GM18867 (cell line): ENCODE results near the gene HK1.

Experiments
- ATAC-seq: cut with Tn5 transposase; IDR thresholded peaks from one replicate; pipeline ENCODE4 v1.9.1; 2021; ENCODE audit warnings: mild to moderate bottlenecking, moderate library complexity; ENCODE audit not compliant: unreplicated experiment

Gene HK1

DNA sequence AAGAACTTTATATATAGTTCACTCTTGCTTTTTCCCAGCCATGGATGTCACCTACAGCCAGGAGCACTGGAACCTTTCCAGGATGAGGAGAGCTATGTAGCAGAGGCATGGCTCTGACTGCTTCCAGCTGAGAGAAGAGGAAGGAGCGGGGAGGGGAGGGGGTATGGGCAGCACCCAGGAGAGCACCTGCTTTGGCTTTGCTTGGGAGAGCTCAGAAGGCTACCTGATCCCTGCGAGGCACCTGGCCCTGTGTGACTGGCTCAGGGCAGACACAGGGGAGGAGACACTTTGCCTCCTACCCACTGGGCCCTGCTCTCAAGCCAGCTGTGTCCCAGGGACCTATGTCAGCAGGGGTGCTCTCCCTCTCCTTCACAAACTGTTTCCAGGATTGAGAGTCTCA lies 67.1 kb downstream of the HK1 start:
- no peak for ATAC-seq

DNA sequence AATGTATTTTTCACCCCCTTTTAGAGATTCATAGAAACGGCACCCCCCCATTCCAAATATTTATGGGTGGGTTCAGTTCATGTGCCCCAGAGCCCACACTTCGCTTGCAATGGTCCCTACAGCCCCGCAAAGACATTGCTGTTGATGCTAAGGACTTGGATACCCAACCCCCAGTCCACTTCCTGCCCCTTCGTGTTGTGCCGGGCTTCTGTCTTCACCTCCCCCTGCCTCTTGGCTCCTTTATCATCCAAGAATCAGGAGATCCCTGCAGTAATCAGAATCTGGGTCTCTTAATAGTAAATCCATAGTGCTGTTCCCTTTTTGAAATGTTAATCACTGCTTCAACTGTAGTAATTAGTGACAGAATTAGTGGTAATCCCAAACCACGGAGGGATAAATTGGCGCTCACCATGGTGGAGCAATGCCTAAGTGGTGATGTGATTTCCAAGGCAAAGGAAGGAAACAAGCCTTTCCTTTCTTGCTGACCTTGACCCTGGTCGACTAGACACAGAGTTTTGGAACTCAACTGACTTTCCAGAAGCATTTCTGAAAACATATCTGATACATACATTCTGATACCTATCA lies 67.7 kb downstream of the HK1 start:
- no peak for ATAC-seq

- no peak for ATAC-seq
Observed at GRCh38 chr10:69346776-69347175, 68.5 kb downstream of the HK1 start.

DNA sequence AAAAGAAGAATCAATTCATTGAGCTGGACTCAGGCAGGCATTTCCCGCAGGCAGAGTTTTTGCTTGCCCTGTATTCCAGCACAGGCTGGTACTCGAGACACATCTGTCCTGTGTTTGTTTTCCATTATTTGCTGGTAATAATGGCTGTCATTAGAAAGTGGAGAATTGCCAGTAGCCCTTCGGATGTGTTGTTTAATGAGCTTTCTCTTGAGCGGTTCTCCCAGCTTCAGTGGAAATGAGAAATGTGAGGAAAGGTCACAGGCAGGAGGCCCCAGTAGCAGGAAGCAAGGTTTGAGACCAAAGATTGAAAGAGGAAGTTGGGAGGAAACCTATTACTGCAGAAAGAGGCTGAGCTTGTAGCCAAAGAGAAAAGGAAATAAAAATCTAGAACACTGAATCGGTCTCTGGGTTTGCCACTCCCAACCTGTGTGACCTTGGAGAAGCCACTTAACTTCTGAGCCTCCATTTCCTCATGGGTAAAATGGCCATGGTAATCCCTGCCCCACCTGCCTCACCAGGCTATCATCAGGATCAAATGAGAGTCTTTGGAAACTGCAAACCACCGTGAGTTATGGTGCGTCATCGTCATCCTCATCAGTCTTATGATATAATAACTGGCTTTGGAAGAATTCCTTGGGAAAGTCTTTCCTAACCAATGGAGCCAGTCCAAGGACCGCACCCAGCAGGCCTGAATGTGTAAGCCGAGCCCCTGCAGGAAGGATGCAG lies 70.7 kb downstream of the HK1 start:
- no peak for ATAC-seq

DNA sequence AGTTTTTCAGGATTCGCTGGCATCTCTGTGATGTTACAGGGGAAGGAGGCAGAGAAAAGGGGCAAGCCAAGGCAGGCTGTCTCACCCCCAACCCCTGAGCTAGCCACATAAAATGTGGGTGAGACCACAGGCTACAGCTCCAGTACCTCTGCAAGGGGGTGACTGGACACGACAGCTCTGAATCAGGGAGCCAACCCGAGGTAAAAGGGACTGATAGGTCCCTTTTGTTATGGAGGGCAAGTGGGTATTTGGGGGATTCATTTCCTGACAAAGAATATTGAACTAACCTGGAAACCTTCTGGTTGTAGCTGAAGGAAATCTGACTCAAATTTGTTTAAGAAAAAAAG lies 71.2 kb downstream of the HK1 start:
- ATAC-seq, result no peak

DNA sequence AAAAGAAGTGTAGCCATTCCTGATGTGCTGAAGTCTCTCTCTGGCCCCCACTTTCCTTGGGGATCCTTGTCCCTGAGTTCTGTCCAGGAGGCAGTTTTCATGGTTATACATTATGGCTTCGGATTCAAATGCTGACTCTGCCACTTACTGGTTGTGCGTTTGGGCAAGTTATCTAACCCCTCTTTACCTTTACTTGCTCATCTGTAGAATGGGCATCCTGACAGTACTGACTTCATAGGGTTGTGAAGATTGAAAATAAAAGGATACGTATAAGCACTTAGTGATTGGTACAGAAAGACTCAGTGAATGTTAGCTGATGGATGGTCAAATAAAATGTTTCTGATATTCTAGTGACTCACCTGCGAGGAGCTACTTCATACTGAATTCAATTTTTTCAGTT lies 73.3 kb downstream of the HK1 start:
- ATAC-seq, result no peak

DNA sequence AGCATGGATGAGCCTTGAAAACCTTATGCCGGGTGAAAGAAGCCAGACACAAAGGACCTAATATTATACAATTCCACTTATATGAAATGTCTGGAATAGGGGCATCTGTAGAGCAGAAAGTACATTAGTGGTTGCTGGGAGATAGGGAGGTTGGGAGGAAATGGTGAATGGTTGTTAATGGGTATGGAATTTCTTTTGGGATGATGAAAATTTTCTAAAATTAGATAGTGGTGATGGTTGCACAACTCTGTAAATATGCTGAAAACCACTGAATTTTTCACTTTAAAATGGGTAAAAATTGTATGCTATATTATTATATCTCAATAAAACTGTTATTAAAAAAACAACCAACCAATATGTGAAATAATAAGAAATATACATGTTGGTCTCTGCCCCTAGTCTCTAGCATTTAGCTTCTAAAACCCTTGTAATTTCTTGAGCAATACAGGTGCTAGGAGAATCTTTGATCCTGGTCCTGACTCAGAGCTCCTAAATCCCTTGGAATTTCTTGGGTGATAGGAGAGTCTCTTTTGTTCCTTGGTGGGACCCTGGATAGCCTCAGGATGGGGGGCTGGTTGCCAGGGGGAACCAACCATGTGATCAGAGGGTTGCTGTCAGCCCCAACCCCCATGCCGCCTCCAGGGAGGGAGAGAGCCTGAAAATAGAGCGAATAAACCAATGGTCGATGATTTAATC lies 74.4 kb downstream of the HK1 start:
- ATAC-seq, result no peak

DNA sequence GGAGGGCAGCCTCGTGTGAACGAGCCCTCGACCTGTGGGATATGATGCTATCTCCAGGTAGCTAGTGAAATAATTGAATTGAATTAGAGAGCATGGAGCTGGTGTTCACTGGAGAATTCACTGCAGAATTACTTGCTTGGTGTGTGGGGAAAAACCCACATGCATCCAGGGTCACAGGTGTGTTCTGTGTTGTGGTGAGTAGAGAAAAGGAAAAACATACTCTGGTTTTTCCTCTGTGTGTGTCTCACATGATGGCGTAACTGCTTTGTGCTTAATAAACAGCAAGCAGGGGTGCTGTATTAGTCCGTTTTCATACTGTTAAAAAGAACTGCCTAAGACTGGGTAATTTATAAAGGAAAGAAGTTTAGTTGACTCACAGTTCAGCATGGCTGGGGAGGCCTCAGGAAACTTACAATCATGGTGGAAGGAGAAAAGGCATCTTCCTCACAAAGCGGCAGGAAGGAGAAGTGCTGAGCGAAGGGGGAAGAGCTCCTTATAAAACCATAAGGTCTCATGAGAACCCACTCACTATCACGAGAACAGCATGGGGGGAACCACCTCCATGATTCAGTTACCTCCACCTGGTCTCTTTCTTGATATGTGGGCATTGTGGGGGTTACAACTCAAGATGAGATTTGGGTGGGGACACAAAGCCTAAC lies 75.8 kb downstream of the HK1 start:
- no peak for ATAC-seq

DNA sequence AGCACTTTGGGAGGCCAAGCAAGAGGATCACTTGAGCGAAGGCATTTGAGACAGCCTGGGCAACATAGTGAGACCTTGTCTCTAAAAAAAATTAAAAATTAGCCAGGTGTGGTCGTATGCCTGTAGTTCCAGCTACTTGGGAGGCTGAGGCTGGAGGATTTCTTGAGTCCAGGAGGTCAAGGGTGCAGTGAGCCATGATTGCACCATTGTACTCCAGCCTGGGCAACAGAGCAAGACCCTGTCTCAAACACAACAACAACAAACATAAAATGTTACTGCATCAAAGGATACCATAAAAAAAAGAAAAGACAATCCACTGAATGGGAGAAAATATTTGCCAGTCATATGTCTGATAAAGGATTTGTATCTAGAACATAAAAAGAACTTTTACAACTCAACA lies 77.9 kb downstream of the HK1 start:
- no peak for ATAC-seq

DNA sequence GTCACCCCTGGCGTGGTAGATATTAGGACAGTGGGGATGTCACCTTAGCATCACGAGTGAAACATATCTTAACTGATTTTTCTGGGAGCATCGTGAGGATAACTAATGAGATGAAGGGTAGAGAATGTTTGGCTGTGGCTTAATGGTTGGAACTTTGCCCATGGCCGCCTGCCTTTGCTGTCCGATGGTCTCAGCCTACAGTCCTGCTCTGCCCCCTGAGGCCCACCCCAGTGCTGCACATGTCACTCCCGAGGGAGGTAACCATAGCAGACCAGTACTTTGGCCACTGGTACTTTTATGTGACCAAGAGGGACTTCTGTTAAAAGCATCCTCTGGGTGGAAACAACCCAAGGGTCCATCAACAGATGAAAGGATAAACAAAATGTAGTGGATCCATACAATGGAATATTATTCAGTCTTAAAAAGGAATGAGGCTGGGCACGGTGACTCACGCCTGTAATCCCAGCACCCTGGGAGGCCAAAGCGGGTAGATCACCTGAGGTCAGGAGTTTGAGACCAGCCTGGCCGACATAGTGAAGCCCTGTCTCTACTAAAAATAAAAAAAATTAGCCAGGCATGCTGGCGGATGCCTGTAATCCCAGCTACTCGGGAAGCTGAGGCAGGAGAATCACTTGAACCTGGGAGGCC lies 80.0 kb downstream of the HK1 start:
- no peak for ATAC-seq

- no peak for ATAC-seq
Observed at GRCh38 chr10:69359148-69359547, 80.9 kb downstream of the HK1 start.

DNA sequence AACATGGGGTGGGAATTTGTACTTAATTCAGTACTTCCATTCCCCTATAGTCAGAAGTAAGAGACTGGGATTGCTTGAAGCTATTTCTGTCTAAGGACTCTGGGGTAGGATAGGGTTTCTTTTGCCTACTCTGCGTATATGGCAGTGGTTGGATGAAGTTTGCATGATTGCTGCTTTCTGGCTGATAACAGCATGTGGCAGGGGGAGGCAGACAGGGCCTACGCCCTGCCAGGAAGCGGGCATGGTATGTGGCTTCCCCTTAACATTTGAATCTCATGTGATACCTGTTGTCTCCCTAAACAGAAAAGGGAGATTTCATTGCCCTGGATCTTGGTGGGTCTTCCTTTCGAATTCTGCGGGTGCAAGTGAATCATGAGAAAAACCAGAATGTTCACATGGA lies 81.3 kb downstream of the HK1 start:
- ATAC-seq, result no peak

GRCh38 chr10:69360485-69361302 lies 82.4 kb downstream of the HK1 start:
- no peak for ATAC-seq

GRCh38 chr10:69361303-69361614 lies 83.0 kb downstream of the HK1 start:
- no peak for ATAC-seq

DNA sequence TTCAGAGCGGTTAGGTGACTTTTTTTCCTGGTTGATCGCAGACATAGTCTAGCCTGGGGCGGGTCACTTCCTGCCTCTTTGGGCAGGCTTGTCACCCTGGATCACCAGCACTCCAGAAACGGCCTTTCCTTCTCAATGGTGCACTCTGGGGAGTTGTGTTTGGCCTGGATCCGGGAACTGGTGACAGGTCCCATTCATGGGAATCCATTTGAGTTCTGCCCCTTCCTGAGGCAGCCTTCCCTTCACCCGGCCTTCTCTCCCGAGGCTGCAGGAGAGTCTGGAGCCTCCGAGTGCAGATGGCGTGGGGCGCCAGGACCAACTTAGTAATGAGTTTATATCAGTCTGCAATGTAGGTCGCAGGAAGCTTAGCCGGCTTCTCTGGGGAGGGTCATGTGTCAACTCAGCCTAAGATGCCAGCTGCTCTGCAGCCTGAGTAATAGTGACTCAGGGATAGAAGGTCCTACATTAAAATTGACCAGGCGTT lies 84.2 kb downstream of the HK1 start:
- ATAC-seq, result no peak

DNA sequence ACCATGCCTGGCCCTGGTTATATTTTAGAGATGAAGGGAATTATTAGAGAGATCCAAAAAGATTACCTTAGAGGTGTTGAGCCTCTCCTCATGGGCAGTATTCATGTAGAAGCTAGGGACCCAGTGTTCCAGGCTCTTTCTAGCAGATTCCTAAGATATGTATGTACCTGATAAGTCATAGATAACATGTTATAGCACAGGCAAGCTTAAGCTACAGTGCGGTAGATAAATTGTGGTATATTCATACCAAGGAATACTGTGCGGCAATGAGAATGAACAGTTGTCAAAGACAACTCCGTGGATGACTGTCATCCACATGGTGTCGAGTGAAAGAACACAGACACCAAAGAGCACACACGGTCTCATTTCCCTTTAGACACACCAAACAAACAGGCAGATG lies 85.4 kb downstream of the HK1 start:
- no peak for ATAC-seq

- no peak for ATAC-seq
Observed at GRCh38 chr10:69364232-69364940, 86.1 kb downstream of the HK1 start.

- no peak for ATAC-seq
Observed at GRCh38 chr10:69366738-69367137, 88.4 kb downstream of the HK1 start.

DNA sequence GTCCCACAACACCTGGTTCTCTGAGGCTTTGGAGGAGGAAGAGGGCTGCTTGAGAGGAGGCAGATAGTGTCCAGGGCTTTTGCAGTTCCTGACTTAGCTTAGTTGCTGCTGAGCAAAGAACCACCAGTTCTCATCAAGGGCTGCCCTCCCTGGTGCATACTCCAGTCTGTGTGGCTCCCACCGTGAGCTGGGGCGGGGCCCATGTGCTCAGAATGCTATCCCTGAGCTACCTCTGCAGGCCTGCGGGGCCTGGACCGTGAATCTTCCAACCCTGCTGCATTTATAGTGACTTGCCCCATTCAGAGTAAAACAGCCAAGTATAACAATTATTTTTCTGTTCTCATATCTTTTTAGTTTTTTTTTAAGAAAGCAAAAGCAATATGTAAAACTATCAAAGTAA lies 89.2 kb downstream of the HK1 start:
- ATAC-seq, result no peak
